ENCODE data around the gene ZNF784. TPM values are rescaled to one million over a fixed set of nuclear protein-coding genes. Genes with fewer than 3 reads are reported as not detected.

Gene ZNF784
- polyA plus RNA-seq, 1 experiment, result 1.9 TPM

GRCh38 chr19:55644191-55644833, 19.9 kb upstream of the ZNF784 start:
- Histone ChIP-seq H3K9me3 (ENCODE audit: control insufficient read depth, insufficient read depth, low read length) (no peaks in the 10 kb centered on the region; the same call in 1 of the 2 replicates), H3K27ac (ENCODE audit: low read depth, low read length) (no peak overlapping the region), H3K4me3 (ENCODE audit: low read depth, low read length) (peak overlapping the region; percentile 84), H3K27me3 (ENCODE audit: control insufficient read depth, insufficient read depth, low read length) (no peaks in the 10 kb centered on the region)
- CTCF ChIA-PET, result interaction anchor here (0.6 to 1.5 kb wide), 2 partner anchors 9 to 141 kb away, joined by 4 to 7 read pairs; no protein-coding TSS in a partner anchor
- POLR2A ChIA-PET, result interaction anchor here (1.7 kb wide), 1 partner anchor 12 kb away, joined by 3 read pairs; no protein-coding TSS in a partner anchor
- TF ChIP-seq CTCF (IDR thresholded peaks at IDR 0.05; ENCODE audit: low read depth, low read length), result no peak
- DNase-seq (ENCODE audit: low read depth, low spot score), result no peak

- ChIA-PET CTCF (interaction anchor here (1.5 kb wide), 1 partner anchor 9 kb away, joined by 7 read pairs; no protein-coding TSS in a partner anchor), POLR2A (no interaction called here)
- no peak for TF ChIP-seq CTCF (IDR thresholded peaks at IDR 0.05; ENCODE audit: low read depth, low read length)
- Histone ChIP-seq H3K27ac (ENCODE audit: low read depth, low read length) (peak overlapping the region; percentile 52), H3K4me3 (ENCODE audit: low read depth, low read length) (peak overlapping the region; percentile 84), H3K9me3 (ENCODE audit: control insufficient read depth, insufficient read depth, low read length) (no peaks in the 10 kb centered on the region; the same call in 1 of the 2 replicates), H3K27me3 (ENCODE audit: control insufficient read depth, insufficient read depth, low read length) (no peaks in the 10 kb centered on the region)
- no peak for DNase-seq (ENCODE audit: low read depth, low spot score)
Observed at GRCh38 chr19:55643887-55644176, 19.5 kb upstream of the ZNF784 start.

- peak; percentile 56 for DNase-seq (ENCODE audit: low read depth, low spot score)
- ChIA-PET CTCF (interaction anchor here (0.9 to 1.6 kb wide), 3 partner anchors 10 to 176 kb away, joined by 3 to 7 read pairs (median 4); no protein-coding TSS in a partner anchor), POLR2A (interaction anchor here (1.2 to 1.5 kb wide), 3 partner anchors 19 to 526 kb away, joined by 3 to 5 read pairs (median 4); partner anchors contain the start of genes FIZ1, PPP1R12C, ZNF524 and ZNF784)
- H3K9me3 ChIP-seq (ENCODE audit: control insufficient read depth, insufficient read depth, low read length), result no peaks in the 10 kb centered on the region; the same call in 1 of the 2 replicates
- H3K4me3 ChIP-seq (ENCODE audit: low read depth, low read length), result peak within 1 kb of the TSS; percentile 84
- peak within 1 kb of the TSS; percentile 73 for H3K27ac ChIP-seq (ENCODE audit: low read depth, low read length)
- no peaks in the 10 kb centered on the region for H3K27me3 ChIP-seq (ENCODE audit: control insufficient read depth, insufficient read depth, low read length)
- no peak for TF ChIP-seq CTCF (IDR thresholded peaks at IDR 0.05; ENCODE audit: low read depth, low read length)
Observed at GRCh38 chr19:55643003-55643886, 18.9 kb upstream of the ZNF784 start, which contains the start of gene ZNF581. ZNF581 (plus strand) TSS chr19:55643649; CDS start chr19:55644572, 923 bp downstream.

- Histone ChIP-seq H3K27ac (ENCODE audit: low read depth, low read length) (peak overlapping the region; percentile 73), H3K27me3 (ENCODE audit: control insufficient read depth, insufficient read depth, low read length) (no peaks in the 10 kb centered on the region), H3K9me3 (ENCODE audit: control insufficient read depth, insufficient read depth, low read length) (no peaks in the 10 kb centered on the region; the same call in 1 of the 2 replicates), H3K4me3 (ENCODE audit: low read depth, low read length) (peak overlapping the region; percentile 84)
- POLR2A ChIA-PET, result interaction anchor here (1.2 to 1.5 kb wide), 3 partner anchors 18 to 525 kb away, joined by 3 to 5 read pairs (median 4); partner anchors contain the start of genes FIZ1, PPP1R12C, ZNF524 and ZNF784
- CTCF ChIA-PET, result interaction anchor here (0.6 to 1.6 kb wide), 4 partner anchors 10 to 175 kb away, joined by 3 to 4 read pairs (median 3); no protein-coding TSS in a partner anchor
- DNase-seq (ENCODE audit: low read depth, low spot score), result no peak
- TF ChIP-seq CTCF (IDR thresholded peaks at IDR 0.05; ENCODE audit: low read depth, low read length), result no peak
Observed at GRCh38 chr19:55642153-55643002, 18.0 kb upstream of the ZNF784 start.

Data from AG04450 (cell line).